CD4-positive, alpha-beta T cell treated with Interferon alpha-2 for 1 hour (primary cell): ENCODE data around the gene PDK4.
"Not testable (repeated sequence)": the region's sequence is repeated elsewhere in the genome, so short reads cannot be mapped to it uniquely, and the experiment has no call there.

ENCODE experiments used
- DNase-seq, 2 donors: peaks; one replicate each; pipeline ENCODE4 v3.0.0-alpha.2; 2020 to 2022

The PDK4 gene

DNA sequence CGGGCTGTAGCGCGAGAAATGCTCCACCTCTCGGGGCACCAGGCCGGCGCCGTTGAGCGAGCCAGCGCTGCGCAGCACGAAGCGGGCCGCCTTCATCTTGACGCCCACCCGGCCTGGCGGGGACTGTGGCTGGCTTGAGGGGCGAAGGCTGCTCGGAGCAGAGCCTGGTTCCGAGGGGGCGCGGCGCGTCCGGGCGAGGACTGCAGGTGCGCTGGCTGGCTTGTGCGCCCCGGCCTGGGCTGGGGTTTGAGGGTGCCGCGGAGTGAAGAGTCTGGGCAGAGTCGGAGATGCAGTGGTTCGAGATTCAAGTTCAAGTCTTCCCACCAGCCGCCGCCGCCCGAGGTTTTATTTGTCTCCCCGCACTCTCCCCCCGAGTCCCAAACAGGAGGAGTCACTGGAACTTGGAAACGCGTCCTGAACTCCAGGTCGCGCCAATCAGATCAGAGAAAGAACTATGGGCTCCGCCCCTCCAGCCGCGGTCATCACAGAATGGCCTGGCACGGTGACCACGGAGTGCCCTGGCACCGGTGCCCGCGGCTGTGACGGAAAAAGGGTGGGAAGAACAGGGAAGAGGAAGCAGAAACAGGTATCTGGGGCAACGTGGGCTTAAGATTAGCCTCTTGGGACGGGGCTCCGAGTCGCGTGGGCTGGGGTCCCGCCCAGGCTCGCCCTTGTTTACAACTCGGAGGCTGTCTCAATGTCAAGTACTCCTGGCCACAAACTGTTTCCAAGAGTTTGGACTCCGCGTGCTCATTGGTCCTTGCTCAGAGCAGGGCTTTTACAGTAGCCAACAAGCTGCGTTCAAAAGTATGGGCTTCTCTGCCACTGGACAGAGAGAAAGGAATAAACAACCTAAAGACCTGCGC is at the start of gene PDK4:
TSS of gene PDK4 (minus strand) at position 319 of the 866 bp plus-strand sequence. CDS start at position 96, 223 bp downstream.
- peak; percentile 3 to 39 for DNase-seq

DNA sequence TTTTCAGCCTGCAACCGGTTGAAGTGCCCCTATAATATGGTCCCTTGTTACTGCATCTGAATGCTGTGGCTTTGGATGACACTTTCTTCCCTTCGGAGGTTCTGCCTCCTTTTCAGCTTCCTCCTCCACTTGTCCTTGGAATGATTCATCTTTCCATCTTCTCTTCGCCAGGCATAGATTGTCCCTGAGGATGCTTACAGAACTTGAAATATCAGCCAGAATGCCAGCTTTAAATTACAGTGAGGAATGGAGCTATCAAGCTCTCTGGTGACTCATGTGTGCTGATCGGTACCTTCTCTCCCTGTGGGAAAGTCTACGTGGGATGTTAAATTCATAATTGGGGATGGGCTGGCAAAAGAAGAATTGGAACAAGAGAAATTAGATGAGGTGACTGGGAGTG is 45.9 kb upstream of the PDK4 start:
- DNase-seq = no peak

DNA sequence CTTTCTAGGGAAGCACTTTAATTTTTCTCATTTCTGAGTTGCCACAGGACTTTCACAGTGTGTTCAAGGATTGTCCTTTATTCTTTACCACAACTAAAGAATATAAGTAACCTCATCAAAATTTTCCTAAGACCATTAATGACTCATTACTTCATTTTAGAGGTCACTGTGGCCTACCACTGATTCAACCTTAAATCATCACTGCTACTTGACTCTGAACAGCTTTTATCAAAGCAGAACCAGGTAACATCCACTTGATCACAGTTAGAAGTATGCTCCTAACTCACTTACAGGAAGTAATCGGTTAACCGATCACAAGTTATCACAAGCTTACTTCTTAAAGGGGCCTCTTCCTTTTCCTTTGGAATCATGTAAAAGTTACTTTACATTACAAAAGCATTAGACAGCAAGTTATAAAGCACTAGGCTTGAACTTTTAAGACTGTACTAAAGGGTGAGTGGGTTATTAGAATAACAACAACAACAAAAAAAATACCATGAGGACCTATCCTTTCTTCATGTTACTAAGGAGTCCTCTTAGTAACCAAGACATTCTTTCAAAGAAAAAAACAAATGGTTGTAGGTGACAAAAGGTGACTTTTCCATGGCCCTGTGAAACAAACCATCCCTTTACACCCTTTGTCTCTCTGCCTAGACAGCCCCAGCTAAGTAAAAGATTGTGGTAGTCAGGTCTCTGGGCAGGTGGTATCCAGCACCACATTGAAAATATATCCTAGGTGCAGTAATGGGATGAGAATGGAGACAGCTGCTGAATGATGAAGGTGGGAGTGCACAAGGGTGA is 40.0 kb upstream of the PDK4 start:
- no peak for DNase-seq

DNA sequence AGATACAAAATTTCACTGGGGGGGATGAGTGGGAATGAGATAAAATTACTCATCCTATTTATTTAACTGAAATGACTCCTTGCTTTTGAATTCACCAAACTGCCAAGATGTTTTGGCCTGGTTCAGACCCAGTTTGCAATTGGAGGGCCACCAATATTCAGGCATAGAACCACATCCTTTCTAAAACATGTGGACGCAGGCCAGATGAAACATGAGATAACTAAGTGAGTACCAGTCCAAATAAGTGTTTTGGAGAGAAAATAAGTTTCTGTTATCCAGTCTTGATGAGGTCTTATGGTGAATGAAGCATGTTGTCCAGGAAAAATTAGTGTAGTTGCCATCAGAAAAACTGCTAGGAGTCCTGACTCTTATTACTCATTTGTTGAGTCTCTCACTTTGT is 36.3 kb upstream of the PDK4 start:
- no peak for DNase-seq

DNA sequence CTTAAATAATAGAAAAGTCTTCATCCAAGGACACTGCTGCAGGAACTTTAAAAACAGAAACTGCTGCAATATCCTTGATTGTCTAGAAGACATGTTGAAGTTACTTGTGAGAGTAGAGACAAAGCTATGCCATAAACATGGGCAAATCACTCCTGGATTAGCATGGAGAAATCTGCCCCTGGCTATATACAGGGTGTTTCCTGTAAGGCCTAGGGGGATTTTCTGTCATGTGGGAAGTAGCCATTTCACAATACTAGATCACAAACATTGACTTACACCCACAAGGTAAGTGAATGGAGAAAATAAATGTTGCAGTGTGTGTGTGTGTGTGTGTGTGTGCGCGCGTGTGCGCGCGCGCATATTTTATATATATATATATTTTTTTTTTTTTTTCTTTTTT is 35.2 kb upstream of the PDK4 start:
- DNase-seq = no peak

DNA sequence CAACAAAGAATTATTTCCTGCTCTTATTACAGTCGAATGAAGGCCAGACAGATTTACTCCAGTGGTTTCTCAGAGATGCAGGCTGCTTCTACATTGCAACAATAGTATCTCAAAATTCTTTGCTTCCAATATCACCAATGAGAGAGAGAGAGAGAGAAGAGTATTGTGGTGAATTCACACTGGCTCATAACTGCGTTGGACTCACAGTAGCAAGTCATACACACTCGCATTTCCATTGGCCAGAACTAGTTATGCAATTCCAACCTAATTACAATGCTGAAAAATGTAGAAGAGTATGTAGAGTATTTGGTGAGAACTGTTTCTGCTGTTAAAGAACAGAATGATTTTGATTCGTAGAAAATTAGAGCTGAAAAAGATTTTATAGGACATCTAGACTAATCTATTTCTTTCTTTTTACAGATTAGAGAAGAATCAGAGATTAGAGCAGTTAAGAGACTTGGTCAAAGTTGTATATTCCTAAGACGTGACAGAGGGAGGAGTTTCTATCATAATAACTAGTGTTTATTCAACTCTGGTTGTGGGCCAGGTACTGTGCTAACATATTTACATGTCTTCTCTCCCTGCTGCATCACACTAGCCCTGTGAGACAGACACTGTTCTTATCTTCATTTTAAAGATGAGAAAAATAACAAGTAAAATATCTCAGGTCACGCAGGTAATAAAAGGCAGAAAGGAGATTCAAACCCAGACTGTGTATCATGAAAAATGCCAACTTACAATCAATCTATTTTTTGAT is 34.6 kb upstream of the PDK4 start:
- DNase-seq = no peak

DNA sequence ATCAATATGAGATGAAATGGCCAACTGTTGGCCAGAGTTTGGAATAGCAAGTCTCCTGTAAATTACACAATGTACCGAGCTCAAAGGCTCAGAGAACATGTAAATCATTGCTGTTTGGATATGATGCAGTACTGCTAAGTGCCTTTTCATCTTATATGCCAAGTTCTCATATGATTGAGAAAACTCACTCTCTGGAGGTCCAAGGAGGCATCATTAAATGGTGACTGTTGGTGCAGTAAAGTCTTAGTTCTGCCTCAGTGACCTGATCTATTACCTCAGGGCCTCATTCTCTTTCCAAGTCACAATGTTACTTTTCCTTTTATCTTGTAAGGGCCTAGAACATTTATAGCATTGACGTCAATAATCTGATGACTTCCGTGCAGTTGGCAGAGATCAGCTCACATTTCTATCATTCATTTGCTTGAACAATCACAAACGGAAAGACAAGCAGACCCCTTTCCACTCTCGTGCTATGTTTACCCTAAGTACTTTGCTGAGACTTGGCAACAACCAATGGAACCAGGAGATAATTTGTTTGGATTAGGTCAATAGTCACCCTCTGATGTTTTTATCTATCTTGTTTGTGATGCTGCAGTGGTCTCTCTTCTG is 32.6 kb upstream of the PDK4 start:
- no peak for DNase-seq

DNA sequence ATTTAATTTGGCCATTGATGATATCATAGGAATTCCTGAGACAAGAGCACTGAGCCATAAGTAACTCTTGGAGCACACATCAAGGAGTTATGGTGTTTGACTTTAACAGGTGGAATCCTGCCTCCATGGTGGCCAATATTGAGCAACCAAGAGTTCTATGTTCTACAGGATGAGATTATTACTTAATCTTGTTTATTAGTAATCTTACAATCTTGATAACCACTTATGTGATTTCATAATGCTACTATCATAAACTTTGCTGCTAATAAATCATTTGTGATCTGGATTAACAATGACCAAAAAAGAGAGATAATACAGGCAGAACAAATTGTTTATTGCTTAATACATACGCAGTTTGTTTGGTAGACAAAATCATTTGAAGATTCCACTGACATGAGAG is 27.5 kb upstream of the PDK4 start:
- DNase-seq = no peak

DNA sequence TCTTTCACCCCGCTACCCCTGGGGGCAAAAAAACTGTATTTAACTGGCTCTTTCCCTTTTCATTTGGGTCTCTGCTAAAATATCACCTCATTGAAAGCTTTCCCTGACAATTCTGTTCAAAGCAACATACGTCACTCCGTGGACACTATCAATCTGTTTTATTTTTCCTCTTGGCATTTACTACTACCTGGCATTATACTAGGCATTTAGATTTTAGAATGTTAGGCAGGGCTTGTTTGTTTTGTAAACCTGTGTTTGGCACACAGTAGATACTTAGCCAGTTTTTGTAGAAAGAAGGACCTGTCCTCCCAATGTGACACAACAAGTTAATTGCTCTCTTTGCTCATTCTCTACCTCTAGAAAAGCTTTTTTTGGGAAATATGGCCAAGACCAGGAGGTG is 26.5 kb upstream of the PDK4 start:
- no peak for DNase-seq

DNA sequence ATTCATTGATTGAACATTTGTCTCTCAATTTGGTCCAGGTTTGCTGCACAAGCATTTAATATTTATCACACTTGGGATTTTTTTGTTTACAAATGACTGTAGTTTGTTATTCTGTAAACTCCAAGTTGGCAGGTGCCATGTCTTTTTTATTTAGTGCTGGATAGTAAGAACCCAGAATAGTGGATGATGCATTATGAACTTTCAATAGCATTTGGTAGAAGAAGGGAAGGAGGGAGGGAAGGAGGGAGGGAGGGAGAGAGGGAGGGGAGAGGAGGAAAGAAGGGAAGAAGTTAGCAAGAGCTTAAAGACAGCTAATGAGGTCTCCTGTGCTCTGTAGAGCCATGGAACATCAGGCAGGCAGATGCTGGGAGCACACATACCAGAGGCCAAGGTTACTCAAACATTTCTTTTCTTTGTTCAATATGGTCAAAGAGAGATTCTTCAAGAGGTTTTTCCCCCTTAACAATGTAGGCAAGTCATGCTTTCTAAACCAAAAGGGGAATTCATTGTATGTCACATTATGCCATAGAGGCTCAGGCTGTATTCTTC is 25.8 kb upstream of the PDK4 start:
- DNase-seq = no peak

DNA sequence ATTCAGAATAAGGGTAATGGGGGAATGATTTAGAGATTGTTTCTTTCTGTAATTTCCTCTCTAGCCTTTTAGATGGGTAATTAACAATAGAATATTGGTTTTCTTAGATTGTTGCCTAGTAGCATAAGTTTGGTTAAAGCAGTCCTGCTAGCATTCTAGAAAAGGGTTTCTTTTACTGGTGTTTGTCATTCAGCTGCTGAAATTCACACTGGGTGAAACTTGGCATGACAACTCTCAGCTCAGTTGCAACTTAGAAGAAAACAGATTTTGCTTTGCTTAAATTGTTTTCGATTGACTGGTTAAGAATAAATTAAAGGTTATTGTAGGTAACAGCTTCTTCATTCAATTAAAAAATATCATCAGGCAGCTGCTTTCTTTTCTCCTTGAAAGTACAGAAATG is 25.1 kb upstream of the PDK4 start:
- no peak for DNase-seq

DNA sequence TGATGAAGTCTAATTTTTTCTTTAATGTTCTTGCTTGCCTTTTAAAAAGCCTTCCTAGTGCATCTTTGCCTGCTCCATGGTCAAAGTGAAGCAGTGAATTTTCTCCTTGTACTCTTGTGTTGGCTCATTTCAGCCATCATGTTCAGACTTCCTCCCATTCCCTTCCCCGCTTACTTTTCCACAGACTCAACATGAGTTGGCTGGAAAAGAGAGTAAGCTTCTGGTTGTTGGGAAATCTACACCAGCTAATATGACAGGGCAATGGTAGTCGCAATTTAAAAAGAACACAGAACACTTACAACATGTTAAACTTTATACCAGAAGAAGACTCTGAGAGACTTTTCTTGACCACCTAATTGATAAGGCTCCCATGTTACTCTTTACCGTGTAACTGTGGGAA is 24.3 kb upstream of the PDK4 start:
- no peak for DNase-seq

DNA sequence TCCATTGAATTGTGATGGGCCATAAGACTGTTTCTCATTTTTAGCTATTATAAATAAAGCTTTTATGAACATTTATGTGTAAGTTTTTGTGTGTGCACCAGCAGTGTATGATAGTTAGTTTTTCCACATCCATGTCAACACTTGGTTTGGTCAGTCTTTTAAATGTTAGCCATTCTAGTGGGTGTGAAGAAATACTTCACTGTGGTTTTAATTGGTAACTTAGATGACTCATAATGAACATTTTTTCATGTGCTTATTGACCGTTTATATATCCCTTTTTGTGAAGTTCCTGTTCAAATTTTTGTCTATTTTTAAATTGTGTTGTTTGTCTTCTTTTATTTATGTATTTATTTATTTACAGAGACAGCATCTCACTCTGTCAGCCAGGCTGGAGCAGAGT is 23.6 kb upstream of the PDK4 start:
- DNase-seq = no peak

DNA sequence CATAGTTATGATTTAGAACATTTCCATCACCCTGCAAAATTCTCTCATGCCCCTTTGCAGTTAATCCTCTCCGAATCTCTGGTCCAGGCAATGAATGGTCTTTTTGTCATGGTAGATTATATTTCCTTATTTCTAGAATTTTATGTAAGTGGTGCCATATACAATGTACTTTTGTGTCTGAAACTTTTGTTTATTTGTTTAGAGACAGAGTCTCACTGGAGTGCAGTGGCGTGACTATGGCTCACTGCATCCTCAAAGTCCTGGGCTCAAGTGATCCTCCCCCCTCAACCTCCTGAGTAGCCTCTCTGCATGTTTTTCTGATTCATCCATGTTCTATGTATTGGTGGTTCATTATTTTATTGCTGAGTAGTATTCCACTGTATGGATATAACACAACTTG is 23.2 kb upstream of the PDK4 start:
- no peak for DNase-seq

DNA sequence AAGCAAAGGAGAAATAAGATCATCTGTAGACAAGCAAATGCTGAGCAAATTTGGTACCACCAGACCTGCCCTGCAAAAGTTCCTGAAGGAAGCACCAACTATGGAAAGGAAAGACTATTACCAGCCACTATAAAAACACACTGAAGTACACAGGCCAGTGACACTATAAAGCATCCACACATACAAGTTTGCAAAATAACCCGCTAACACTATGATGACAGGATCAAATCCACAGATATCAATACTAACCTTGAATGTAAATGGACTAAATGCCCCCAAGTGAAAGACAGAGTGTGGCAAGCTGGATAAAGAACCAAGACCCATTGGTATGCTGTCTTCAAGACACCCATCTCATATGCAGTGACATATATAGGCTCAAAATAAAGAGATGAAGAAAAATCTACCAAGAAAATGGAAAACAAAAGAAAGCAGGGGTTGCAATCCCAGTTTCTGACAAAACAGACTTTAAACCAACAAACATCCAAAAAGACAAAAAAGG is 18.2 kb upstream of the PDK4 start:
- DNase-seq = no peak

DNA sequence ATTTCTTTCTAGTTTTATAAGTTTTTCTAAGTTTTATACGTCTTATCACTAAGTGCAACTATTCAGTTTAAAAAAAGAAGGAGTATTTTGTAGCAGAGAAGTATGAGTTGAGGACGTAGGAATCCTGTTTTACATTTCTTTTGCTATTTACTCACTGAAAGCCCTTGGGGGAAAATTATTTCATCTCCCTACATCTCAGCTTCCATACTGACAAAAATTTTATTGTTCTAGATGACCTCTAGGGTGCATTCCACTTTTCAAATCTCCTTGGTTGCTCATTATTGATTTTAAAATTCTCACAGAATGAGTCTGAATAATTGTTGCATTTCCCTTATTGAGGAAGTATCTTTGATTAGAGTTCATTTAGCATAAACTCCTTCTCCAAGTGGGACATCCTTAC is 14.9 kb upstream of the PDK4 start:
- DNase-seq = no peak

DNA sequence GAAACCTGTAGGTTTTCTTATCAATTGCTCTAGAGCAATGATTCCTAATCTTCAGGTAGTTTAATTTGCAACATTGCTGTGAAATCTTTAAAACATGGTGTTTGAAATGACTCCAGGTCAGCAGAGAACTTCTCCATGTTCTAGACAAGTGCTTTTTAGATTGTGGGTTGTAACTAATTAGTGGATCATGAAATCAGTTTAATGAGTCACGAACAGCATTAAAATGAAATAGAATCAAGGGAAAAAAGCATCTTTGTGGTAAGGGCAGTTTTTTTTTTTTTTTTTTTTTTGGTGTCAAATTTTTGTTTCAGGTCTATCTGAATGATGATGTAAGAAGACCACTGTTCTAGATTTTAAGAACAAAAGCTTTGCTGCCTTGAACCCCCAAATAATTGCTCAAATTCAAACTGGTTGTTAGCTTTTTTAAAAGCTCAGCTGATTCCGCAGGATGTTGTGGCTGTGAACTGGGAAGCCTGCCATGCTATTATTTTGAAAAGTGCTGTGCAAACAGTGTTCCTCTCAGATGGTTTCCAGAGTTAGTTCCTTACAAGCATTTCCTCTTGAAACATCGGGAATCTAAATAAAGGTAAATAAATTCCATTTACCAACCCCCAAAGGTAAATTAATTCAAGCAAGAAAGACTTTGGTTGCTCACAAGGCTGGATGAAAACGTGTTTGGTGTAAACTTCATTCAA is 13.1 kb upstream of the PDK4 start:
- no peak for DNase-seq

DNA sequence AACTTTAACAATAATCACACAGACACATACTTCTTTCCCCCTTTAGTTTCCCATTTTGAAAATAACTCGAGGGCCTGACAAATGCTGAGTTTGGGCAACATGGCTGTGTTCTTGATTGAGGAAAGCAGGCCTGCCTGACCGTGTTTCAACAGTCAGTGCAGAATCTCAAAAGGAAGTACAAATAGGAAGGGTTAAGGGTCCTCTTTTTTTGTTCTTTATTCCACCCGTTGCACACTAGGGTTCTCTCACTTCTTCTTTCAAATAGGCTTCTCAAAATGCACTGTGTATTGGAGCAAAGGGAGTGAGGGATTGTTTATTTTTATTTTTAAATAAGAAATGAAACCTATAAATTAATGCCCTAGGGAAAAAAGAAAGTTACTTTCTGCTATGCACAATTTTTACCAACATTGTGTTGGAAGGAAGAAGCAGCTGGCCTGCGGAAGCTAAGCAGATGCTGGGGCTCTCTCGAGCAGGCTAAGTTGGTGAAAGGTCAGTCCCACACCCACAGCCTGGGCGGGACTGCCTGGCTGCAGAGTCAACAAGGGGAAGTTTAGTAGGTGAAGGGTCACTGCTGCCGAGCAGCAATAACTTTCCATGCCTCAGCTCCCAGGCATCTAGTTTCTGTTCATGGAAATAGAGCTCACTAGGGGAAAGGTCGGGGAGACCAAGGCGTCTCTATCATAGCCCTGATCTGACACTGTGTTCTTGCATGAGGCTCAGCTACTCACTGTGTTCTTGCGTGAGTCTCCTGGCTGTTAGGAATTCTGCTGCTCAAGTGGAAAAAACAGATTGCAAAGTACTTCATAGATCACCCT is 12.2 kb upstream of the PDK4 start:
- peak; percentile 2 to 61 for DNase-seq

DNA sequence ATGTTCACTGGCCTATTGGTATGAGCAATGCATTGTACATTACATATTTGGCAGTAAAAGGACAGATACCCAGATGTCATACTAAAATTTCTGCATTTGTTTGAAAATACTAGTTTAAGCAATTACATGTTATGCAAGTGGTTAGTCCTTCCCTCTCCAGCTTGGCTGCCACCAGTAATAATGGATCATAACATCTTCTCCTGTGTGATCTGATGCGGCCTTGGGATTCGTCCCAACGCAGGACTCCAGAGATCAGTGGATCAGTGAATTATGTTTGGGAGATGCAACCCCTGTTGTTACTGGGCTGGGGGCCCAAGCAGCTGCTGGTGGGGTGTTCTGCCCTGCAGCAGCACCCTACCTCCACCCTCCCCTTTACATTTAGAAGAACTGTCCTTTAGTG is 11.2 kb upstream of the PDK4 start:
- no peak for DNase-seq

DNA sequence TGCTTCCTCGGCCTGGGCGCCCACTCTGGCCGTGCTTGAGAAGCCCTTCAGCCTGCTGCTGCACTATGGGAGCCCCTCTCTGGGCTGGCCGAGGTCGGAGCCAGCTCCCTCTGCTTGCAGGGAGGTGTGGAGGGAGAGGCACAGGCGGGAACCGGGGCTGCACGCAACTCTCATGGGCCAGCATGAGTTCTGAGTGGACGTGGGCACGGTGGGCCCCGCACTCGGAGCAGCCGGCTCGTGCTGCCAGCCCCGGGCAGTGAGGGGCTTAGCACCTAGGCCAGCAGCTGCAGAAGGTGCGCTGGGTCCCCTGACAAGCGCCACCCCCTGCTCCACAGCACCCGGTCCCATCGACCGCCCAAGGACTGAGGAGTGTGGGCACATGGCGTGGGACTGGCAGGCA is 9.0 kb upstream of the PDK4 start:
- DNase-seq = no peak

DNA sequence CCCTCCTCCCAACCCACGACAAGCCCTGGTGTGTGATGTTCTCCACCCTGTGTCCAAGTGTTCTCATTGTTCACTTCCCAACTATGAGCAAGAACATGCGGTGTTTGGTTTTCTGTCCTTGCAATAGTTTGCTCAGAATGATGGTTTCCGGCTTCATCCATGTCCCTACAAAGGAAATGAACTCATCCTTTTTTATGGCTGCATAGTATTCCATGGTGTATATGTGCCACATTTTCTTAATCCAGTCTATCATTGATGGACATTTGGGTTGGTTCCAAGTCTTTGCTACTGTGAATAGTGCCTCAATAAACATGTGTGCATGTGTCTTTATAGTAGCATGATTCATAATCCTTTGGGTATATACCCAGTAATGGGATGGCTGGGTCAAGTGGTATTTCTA is 8.5 kb upstream of the PDK4 start:
- not testable (repeated sequence) for DNase-seq
